Measurements from ENCODE around the gene HDAC5. TPM values are rescaled to one million over a fixed set of nuclear protein-coding genes. Genes with fewer than 3 reads are reported as not detected.

Gene HDAC5
- total and polyA plus RNA-seq, 2 of the 8 experiments (the other 6 are each of a cell fraction or from before 2014, with no cell fraction given): 48.5 to 54.4 TPM

DNA sequence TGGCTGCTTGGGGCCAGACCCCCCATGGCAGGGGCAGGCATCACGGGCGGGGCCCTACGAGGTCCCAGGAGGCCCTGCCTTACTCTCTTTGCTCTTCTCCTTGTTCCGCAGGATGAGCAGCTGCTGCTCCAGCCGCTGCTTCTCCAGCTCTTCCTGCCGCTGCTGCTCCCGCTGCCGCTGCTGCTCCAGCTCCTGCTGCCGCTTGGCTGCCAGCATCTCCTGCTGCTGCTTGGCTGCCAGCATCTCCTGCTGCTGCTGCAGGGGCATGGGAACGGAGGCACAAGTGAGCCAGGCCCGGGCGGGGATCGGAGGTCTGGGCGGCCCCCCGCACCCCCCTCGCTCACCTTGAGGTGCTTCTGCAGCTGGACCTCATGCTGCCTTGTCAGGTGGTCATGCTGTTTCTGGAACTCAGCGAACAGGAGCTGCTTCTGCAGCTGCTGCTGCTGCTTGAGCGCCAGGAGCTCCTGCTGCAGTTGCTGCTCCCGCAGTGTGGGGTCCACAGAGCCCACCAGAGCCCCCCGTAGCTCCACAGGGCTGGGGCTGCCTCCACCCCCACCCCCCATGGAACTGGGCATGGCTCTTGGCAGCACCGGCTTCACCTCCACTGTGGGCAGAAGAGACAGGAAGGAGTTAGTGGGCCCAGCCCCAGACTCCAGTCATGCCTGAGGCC is 30.1 kb downstream of the HDAC5 start (continued):
- TF ChIP-seq, protein P1, sequence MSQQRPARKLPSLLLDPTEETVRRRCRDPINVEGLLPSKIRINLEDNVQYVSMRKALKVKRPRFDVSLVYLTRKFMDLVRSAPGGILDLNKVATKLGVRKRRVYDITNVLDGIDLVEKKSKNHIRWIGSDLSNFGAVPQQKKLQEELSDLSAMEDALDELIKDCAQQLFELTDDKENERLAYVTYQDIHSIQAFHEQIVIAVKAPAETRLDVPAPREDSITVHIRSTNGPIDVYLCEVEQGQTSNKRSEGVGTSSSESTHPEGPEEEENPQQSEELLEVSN (IDR thresholded peaks at IDR 0.05): no peak
- TF ChIP-seq EP300 (IDR thresholded peaks at IDR 0.05; ENCODE audit: borderline replicate concordance in 1 of 2, low read depth in 2 of 2, low read length in 2 of 2): no peak
- no peak for TF ChIP-seq SIRT6 (IDR thresholded peaks at IDR 0.05; ENCODE audit: low read length)
- no peak for TF ChIP-seq ZNF274 (IDR thresholded peaks at IDR 0.05; ENCODE audit: borderline replicate concordance, extremely low read depth, low read length)
- no peak for TF ChIP-seq CTCF (IDR thresholded peaks at IDR 0.05; ENCODE audit: control extremely low read depth in 1 of 3, insufficient read depth in 1 of 3, low read depth in 1 of 3, low read length in 3 of 3)
- TF ChIP-seq, protein P2, sequence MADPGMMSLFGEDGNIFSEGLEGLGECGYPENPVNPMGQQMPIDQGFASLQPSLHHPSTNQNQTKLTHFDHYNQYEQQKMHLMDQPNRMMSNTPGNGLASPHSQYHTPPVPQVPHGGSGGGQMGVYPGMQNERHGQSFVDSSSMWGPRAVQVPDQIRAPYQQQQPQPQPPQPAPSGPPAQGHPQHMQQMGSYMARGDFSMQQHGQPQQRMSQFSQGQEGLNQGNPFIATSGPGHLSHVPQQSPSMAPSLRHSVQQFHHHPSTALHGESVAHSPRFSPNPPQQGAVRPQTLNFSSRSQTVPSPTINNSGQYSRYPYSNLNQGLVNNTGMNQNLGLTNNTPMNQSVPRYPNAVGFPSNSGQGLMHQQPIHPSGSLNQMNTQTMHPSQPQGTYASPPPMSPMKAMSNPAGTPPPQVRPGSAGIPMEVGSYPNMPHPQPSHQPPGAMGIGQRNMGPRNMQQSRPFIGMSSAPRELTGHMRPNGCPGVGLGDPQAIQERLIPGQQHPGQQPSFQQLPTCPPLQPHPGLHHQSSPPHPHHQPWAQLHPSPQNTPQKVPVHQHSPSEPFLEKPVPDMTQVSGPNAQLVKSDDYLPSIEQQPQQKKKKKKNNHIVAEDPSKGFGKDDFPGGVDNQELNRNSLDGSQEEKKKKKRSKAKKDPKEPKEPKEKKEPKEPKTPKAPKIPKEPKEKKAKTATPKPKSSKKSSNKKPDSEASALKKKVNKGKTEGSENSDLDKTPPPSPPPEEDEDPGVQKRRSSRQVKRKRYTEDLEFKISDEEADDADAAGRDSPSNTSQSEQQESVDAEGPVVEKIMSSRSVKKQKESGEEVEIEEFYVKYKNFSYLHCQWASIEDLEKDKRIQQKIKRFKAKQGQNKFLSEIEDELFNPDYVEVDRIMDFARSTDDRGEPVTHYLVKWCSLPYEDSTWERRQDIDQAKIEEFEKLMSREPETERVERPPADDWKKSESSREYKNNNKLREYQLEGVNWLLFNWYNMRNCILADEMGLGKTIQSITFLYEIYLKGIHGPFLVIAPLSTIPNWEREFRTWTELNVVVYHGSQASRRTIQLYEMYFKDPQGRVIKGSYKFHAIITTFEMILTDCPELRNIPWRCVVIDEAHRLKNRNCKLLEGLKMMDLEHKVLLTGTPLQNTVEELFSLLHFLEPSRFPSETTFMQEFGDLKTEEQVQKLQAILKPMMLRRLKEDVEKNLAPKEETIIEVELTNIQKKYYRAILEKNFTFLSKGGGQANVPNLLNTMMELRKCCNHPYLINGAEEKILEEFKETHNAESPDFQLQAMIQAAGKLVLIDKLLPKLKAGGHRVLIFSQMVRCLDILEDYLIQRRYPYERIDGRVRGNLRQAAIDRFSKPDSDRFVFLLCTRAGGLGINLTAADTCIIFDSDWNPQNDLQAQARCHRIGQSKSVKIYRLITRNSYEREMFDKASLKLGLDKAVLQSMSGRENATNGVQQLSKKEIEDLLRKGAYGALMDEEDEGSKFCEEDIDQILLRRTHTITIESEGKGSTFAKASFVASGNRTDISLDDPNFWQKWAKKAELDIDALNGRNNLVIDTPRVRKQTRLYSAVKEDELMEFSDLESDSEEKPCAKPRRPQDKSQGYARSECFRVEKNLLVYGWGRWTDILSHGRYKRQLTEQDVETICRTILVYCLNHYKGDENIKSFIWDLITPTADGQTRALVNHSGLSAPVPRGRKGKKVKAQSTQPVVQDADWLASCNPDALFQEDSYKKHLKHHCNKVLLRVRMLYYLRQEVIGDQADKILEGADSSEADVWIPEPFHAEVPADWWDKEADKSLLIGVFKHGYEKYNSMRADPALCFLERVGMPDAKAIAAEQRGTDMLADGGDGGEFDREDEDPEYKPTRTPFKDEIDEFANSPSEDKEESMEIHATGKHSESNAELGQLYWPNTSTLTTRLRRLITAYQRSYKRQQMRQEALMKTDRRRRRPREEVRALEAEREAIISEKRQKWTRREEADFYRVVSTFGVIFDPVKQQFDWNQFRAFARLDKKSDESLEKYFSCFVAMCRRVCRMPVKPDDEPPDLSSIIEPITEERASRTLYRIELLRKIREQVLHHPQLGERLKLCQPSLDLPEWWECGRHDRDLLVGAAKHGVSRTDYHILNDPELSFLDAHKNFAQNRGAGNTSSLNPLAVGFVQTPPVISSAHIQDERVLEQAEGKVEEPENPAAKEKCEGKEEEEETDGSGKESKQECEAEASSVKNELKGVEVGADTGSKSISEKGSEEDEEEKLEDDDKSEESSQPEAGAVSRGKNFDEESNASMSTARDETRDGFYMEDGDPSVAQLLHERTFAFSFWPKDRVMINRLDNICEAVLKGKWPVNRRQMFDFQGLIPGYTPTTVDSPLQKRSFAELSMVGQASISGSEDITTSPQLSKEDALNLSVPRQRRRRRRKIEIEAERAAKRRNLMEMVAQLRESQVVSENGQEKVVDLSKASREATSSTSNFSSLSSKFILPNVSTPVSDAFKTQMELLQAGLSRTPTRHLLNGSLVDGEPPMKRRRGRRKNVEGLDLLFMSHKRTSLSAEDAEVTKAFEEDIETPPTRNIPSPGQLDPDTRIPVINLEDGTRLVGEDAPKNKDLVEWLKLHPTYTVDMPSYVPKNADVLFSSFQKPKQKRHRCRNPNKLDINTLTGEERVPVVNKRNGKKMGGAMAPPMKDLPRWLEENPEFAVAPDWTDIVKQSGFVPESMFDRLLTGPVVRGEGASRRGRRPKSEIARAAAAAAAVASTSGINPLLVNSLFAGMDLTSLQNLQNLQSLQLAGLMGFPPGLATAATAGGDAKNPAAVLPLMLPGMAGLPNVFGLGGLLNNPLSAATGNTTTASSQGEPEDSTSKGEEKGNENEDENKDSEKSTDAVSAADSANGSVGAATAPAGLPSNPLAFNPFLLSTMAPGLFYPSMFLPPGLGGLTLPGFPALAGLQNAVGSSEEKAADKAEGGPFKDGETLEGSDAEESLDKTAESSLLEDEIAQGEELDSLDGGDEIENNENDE (IDR thresholded peaks at IDR 0.05; ENCODE audit: insufficient replicate concordance, low read length): no peak

All from H1 (cell line).